GM12864 (cell line): ENCODE measurements around the gene TOR4A.
A peak's percentile ranks its signal among the peaks of the same experiment; 100 is the strongest.
"Not testable (repeated sequence)": the region's sequence is repeated elsewhere in the genome, so short reads cannot be mapped to it uniquely, and the experiment has no call there.

Experiments
- DNase-seq: peaks from one replicate; pipeline ENCODE4 v3.0.0-alpha.2; 2011; ENCODE audit warnings: low read depth
- H3K4me3 ChIP-seq: 2 replicates; pipeline ENCODE4 v1.5.1; 2011; ENCODE audit warnings: mild to moderate bottlenecking, low read depth, low read length, control low read depth
- TF ChIP-seq, protein P1 (sequence below): IDR thresholded peaks from 2 replicates; pipeline ENCODE4 v1.5.1; 2011; ENCODE audit warnings: low read depth, mild to moderate bottlenecking, moderate library complexity, low read length, control low read depth, inconsistent platforms; ENCODE audit errors: missing control alignments

Gene TOR4A

DNA sequence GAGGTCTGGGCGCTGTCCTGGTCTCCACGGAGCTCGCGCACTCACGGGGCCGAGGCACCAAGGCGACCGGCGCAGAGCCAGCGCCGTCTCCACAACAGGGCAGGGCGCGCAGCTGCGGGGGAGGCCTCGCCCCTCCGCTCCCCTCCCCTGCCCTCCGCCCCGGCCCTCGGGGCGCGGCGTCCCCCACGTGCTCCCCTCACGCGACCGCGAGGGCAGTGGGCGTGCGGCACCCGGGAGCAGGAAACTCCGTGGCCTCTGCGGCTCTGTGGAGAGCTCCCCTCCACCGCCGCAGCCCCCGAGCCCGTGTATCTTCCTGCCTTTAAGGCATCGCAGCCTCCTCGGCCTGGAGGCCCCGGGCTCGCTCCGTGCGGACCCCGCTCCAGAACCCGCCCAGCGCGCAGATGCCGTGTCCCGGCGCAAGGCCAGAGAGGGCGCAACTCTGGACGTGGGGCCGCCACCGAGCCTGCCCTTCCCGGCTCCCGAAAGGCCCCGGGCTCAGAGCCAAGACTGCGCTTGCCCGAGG lies 37.1 kb upstream of the TOR4A start:
- peak overlapping the region; percentile 76 for H3K4me3 ChIP-seq
- no peak for DNase-seq

DNA sequence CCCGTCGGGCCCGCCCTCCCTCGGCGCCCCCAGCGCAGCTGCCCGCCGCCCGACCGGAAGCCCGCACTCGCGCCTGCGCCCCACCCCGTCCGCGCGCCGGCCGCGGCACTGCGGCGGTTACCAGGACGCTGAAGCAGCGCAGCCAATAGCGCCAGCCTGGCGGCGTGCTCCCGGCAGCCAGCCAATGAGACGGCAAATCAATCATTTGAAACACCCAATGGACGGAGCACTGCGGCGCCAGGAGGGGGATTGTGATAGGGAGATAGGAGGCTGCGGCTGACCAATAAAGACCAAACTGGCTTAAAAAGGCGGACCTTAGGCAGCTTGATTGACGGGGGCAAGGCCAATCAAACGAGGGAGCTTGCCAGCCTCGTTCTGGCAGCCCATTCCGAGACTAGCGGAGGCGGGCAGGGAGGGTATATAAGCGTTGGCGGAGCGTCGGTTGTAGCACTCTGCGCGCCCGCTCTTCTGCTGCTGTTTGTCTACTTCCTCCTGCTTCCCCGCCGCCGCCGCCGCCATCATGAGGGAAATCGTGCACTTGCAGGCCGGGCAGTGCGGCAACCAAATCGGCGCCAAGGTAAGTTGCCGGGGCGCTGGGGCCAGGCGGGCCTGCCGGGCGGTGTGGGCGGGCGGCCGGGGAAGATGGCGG lies 36.6 kb upstream of the TOR4A start, which contains the start of gene TUBB4B:
TUBB4B (plus strand) TSS at position 447 of the 649 bp plus-strand sequence; CDS start at position 521, 74 bp downstream.
- DNase-seq = peak; percentile 100
- TF ChIP-seq, protein P1, sequence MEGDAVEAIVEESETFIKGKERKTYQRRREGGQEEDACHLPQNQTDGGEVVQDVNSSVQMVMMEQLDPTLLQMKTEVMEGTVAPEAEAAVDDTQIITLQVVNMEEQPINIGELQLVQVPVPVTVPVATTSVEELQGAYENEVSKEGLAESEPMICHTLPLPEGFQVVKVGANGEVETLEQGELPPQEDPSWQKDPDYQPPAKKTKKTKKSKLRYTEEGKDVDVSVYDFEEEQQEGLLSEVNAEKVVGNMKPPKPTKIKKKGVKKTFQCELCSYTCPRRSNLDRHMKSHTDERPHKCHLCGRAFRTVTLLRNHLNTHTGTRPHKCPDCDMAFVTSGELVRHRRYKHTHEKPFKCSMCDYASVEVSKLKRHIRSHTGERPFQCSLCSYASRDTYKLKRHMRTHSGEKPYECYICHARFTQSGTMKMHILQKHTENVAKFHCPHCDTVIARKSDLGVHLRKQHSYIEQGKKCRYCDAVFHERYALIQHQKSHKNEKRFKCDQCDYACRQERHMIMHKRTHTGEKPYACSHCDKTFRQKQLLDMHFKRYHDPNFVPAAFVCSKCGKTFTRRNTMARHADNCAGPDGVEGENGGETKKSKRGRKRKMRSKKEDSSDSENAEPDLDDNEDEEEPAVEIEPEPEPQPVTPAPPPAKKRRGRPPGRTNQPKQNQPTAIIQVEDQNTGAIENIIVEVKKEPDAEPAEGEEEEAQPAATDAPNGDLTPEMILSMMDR = no peak
- peak within 1 kb of the TSS; percentile 96 for H3K4me3 ChIP-seq

More for the DNA sequence above, 37.1 kb upstream of the TOR4A start:
- TF ChIP-seq, protein P1 = no peak

DNA sequence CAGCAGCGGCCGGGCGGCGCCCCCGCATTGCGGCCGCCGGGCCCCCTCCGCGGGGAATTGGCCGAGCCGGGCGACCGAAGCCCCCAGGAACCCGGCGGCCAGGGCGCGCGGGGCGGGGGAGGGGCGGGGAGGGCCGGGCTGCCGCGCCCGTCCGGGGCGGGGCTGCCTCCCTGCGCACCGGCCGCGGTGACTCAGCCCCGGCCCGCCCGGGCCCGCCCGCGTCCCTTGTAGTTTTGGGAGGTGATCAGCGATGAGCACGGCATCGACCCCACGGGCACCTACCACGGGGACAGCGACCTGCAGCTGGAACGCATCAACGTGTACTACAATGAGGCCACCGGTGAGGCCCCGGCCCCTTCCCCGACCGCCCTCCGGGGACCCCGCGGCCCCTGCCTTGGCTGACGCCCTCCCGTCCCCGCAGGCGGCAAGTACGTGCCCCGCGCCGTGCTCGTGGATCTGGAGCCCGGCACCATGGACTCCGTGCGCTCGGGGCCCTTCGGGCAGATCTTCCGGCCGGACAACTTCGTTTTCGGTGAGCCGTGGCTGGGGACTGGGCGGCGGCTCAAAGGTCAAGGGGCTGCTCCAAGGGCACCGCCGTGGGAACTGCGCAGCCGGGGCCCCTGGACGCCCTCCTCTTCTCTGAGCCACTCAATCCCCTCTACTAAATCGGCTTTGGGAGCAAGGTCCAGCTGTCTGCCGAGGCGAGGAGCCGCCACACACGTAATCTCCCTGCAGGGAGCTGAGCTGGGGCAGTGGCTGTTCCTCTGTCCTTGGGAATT lies 35.8 kb upstream of the TOR4A start:
- peak overlapping the region; percentile 96 for H3K4me3 ChIP-seq
- DNase-seq = no peak
- TF ChIP-seq, protein P1 = no peak

DNA sequence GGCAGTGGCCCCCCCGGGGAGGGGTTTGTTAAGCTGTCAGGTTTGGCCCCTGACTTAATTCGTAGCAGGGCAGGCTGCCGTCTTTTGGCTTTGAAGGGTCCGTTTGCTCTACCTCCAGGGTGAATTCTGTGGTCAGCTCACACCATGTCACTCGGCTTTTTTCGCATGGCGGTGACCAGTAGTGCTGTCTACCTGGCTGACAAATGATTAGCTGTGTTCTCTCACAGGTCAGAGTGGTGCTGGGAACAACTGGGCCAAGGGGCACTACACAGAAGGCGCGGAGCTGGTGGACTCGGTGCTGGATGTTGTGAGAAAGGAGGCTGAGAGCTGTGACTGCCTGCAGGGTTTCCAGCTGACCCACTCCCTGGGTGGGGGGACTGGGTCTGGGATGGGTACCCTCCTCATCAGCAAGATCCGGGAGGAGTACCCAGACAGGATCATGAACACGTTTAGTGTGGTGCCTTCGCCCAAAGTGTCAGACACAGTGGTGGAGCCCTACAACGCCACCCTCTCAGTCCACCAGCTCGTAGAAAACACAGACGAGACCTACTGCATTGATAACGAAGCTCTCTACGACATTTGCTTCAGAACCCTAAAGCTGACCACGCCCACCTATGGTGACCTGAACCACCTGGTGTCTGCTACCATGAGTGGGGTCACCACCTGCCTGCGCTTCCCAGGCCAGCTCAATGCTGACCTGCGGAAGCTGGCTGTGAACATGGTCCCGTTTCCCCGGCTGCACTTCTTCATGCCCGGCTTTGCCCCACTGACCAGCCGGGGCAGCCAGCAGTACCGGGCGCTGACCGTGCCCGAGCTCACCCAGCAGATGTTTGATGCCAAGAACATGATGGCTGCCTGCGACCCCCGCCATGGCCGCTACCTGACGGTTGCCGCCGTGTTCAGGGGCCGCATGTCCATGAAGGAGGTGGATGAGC lies 35.0 kb upstream of the TOR4A start:
- DNase-seq = no peak
- TF ChIP-seq, protein P1 = no peak
- peak overlapping the region; percentile 96 for H3K4me3 ChIP-seq

DNA sequence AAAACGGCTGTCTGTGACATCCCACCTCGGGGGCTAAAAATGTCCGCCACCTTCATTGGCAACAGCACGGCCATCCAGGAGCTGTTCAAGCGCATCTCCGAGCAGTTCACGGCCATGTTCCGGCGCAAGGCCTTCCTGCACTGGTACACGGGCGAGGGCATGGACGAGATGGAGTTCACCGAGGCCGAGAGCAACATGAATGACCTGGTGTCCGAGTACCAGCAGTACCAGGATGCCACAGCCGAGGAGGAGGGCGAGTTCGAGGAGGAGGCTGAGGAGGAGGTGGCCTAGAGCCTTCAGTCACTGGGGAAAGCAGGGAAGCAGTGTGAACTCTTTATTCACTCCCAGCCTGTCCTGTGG lies 34.3 kb upstream of the TOR4A start:
- DNase-seq, H3K4me3 ChIP-seq: not testable (repeated sequence)

DNA sequence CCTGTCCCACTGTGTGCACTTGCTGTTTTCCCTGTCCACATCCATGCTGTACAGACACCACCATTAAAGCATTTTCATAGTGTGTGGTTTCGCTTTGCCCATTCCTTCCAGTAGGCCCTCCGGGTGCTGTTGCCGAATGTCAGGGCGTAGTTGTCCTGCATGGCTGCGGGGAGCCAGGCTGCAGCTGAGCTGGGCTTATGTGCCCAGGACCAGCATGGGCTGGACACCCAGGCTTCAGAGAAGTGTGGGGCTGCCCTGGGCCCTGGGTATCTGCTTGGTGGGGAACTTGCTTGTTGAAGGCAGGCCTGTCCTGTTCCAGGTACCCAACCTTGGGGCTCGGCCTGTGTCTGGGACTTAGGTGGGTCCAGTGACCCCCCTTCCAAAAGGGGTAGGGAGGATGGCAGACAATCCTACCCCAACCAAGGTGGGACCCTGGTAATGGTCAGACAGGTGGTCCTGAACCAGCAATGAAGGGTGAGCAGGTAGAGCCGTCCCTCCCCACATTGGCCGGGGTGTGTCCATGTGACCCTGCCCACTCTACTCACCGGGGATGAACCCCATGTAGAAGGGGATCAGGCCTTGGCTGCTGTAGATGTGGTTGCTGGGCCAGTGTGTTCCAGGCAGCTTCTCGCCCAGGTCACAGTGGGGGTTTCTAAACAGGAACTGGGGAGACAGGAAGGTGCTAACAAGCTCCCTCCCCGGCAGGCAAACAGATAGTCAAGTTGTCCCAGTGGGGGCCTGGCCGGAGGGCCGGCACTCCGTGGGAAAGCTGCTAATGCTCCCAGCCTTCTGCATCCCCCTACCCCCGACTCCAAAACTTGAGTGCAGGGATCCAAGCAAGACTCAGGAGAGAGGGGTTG lies 33.7 kb upstream of the TOR4A start:
- no peak overlapping the region for H3K4me3 ChIP-seq
- TF ChIP-seq, protein P1 = no peak
- no peak for DNase-seq
